WTC11 (cell line): ENCODE data around the gene GCSAML. TPM values are rescaled to one million over a fixed set of nuclear protein-coding genes. Genes with fewer than 3 reads are reported as not detected.

Experiments
- ATAC-seq: fragments of 200-7000 bp; cut with Tn5 transposase; 2 replicates; pipeline ENCODE4 v1.10.0; 2021; ENCODE audit warnings: mild to moderate bottlenecking, moderate library complexity
- CTCF ChIA-PET: fragments of 300-600 bp; sonication (Branson Sonifier 250); formaldehyde crosslinking; loops from one replicate; lab custom pipeline; 2021; ENCODE audit warnings: antibody characterized with exemption; lab: Charles Lee
- POLR2A ChIA-PET: fragments of 350-600 bp; sonication (Branson Sonifier 250); formaldehyde crosslinking; loops from one replicate; lab custom pipeline; 2021; ENCODE audit warnings: antibody characterized with exemption; lab: Charles Lee
- DNase-seq: peaks from one replicate; pipeline ENCODE4 v3.0.0; 2021; ENCODE audit warnings: low spot score
- H3K27ac Mint-ChIP-seq: 2 replicates; pipeline ENCODE4 v1.8.0; 2021; ENCODE audit warnings: mixed read lengths
- H3K27me3 Mint-ChIP-seq: 2 replicates; pipeline ENCODE4 v1.8.0; 2021; ENCODE audit warnings: low read depth, mild to moderate bottlenecking, moderate library complexity, mixed read lengths
- H3K36me3 Mint-ChIP-seq: 2 replicates; pipeline ENCODE4 v1.8.0; 2021; ENCODE audit warnings: mixed read lengths
- H3K4me1 Mint-ChIP-seq: 2 replicates; pipeline ENCODE4 v1.8.0; 2022; ENCODE audit warnings: mixed read lengths
- H3K4me3 Mint-ChIP-seq: 2 replicates; pipeline ENCODE4 v1.8.0; 2021; ENCODE audit warnings: mild to moderate bottlenecking, moderate library complexity, mixed read lengths
- H3K9me3 Mint-ChIP-seq: 2 replicates; pipeline ENCODE4 v1.8.0; 2021; ENCODE audit warnings: mixed read lengths
- CREB1 ChIP-seq: sonication (generic); formaldehyde crosslinking; IDR thresholded peaks from 2 replicates; pipeline ENCODE4 v1.8.0; 2023; ENCODE audit warnings: mild to moderate bottlenecking, missing genetic modification reagents
- FOXK1 ChIP-seq: sonication (generic); formaldehyde crosslinking; IDR thresholded peaks from 2 replicates; pipeline ENCODE4 v1.8.0; 2022; ENCODE audit warnings: mild to moderate bottlenecking, moderate library complexity, missing genetic modification reagents
- GRHL2 ChIP-seq: fragments of 250-450 bp; sonication (Bioruptor Pico); IDR thresholded peaks from 2 replicates; pipeline ENCODE4 v1.8.0; 2022; ENCODE audit warnings: mild to moderate bottlenecking, moderate library complexity; ENCODE audit not compliant: insufficient replicate concordance, severe bottlenecking
- MYBL2 ChIP-seq: sonication (generic); formaldehyde crosslinking; IDR thresholded peaks from 2 replicates; pipeline ENCODE4 v1.8.1; 2023; ENCODE audit warnings: mild to moderate bottlenecking, moderate library complexity, missing genetic modification reagents
- NR1H2 ChIP-seq: sonication (generic); formaldehyde crosslinking; IDR thresholded peaks from 2 replicates; pipeline ENCODE4 v1.9.0; 2021; ENCODE audit warnings: mild to moderate bottlenecking, moderate library complexity, missing genetic modification reagents
- RORB ChIP-seq: fragments of 250-450 bp; sonication (Bioruptor Pico); IDR thresholded peaks from 2 replicates; pipeline ENCODE4 v1.9.0; 2021; ENCODE audit warnings: mild to moderate bottlenecking
- TEAD1 ChIP-seq: sonication (generic); formaldehyde crosslinking; IDR thresholded peaks from 2 replicates; pipeline ENCODE4 v1.8.0; 2022; ENCODE audit warnings: mild to moderate bottlenecking, missing genetic modification reagents
- TP53 ChIP-seq: sonication (generic); formaldehyde crosslinking; IDR thresholded peaks from 2 replicates; pipeline ENCODE4 v1.8.1; 2023; ENCODE audit warnings: mild to moderate bottlenecking, missing genetic modification reagents
- ZNF232 ChIP-seq: sonication (generic); formaldehyde crosslinking; IDR thresholded peaks from 2 replicates; pipeline ENCODE4 v1.8.0; 2022; ENCODE audit warnings: mild to moderate bottlenecking, missing genetic modification reagents
- total RNA-seq: library from RNA; stranded (reverse); gene quantifications from 3 replicates; pipeline ENCODE4 v1.2.3, GENCODE V29; 2021
- TF ChIP-seq, protein P1 (sequence below): sonication (generic); formaldehyde crosslinking; IDR thresholded peaks from 2 replicates; pipeline ENCODE4 v1.8.0; 2022; ENCODE audit warnings: mild to moderate bottlenecking, missing genetic modification reagents
- TF ChIP-seq, protein P2 (sequence below): sonication (generic); formaldehyde crosslinking; IDR thresholded peaks from 2 replicates; pipeline ENCODE4 v1.8.1; 2022; ENCODE audit warnings: mild to moderate bottlenecking, moderate library complexity, missing genetic modification reagents
- TF ChIP-seq, protein P3 (sequence below): fragments of 250-450 bp; sonication (Bioruptor Pico); IDR thresholded peaks from 2 replicates; pipeline ENCODE4 v1.9.0; 2021; ENCODE audit warnings: moderate library complexity, mild to moderate bottlenecking, inconsistent platforms, borderline replicate concordance
- TF ChIP-seq, protein P4 (sequence below): sonication (generic); formaldehyde crosslinking; conservative IDR thresholded peaks from 2 replicates; pipeline ENCODE4 v1.8.1; 2022; ENCODE audit warnings: mild to moderate bottlenecking, missing genetic modification reagents
- TF ChIP-seq, protein P5 (sequence below): sonication (generic); formaldehyde crosslinking; IDR thresholded peaks from 2 replicates; pipeline ENCODE4 v1.8.0; 2022; ENCODE audit warnings: mild to moderate bottlenecking, missing genetic modification reagents
- TF ChIP-seq, protein P6 (sequence below): fragments of 200-600 bp; IDR thresholded peaks from 2 replicates; pipeline ENCODE4 v1.8.0; 2022; ENCODE audit warnings: antibody characterized with exemption

Gene GCSAML
- total RNA-seq, 1 experiment from 2014 or later = not detected

DNA sequence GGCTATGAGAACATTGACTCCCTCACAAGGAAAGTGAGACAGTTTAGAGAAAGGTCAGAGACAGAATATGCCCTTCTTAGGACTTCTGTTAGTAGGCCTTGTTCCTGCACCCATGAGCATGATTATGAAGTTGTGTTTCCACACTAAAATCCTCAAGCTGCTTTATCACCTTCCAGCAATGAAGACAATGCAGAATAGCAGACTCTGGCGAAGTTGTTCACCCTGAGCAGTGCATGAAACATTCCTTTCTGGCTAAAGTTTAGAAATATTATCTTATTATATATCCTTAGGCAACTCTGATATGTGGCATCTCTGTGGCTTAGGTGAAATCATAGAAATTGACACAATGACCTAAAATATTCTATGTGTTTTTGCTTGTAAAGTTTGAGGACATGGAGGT, 25.3 kb downstream of the GCSAML start (continued):
- TF ChIP-seq, protein P1, sequence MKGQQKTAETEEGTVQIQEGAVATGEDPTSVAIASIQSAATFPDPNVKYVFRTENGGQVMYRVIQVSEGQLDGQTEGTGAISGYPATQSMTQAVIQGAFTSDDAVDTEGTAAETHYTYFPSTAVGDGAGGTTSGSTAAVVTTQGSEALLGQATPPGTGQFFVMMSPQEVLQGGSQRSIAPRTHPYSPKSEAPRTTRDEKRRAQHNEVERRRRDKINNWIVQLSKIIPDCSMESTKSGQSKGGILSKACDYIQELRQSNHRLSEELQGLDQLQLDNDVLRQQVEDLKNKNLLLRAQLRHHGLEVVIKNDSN (CRISPR knock-in tag) = no peak
- no peak for TF ChIP-seq TP53 (CRISPR knock-in tag)
- TF ChIP-seq, all 79 proteins: peak for 0

DNA sequence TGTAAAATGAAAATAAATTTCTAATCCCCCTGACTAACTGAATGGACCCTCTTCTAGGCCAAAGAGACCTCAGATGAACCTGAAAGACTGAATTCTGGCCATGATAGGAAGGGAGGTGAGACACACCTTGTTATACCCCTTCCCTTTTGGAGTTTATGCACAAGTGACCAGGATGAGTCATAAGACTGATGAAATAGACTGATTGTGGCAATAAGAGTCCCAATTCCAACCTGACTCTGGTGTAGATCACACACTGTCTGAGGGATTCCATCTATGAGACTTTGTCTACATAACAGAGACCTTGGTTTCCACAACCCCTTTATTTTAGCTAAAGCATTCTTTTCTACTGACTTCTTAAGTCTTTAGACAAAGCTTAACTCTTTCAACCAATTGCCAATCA, 25.7 kb downstream of the GCSAML start:
- ATAC-seq (no peak), DNase-seq (no peak)
- no peaks in the 10 kb centered on the region for H3K36me3 Mint-ChIP-seq
- CTCF ChIA-PET = no interaction called here
- no peak overlapping the region for H3K4me3 Mint-ChIP-seq
- H3K4me1 Mint-ChIP-seq = no peaks in the 10 kb centered on the region; the same call in 1 of the 2 replicates
- no peaks in the 10 kb centered on the region; the same call in 1 of the 2 replicates for H3K27me3 Mint-ChIP-seq
- TF ChIP-seq, protein P2, sequence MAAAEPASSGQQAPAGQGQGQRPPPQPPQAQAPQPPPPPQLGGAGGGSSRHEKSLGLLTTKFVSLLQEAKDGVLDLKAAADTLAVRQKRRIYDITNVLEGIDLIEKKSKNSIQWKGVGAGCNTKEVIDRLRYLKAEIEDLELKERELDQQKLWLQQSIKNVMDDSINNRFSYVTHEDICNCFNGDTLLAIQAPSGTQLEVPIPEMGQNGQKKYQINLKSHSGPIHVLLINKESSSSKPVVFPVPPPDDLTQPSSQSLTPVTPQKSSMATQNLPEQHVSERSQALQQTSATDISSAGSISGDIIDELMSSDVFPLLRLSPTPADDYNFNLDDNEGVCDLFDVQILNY (CRISPR knock-in tag) = no peak
- no peak for TF ChIP-seq ZNF232 (CRISPR knock-in tag)
- TF ChIP-seq, protein P3, sequence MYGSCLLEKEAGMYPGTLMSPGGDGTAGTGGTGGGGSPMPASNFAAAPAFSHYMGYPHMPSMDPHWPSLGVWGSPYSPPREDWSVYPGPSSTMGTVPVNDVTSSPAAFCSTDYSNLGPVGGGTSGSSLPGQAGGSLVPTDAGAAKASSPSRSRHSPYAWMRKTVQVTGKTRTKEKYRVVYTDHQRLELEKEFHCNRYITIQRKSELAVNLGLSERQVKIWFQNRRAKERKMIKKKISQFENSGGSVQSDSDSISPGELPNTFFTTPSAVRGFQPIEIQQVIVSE = no peak
- no peak for TF ChIP-seq NR1H2 (CRISPR knock-in tag)
- no peak for TF ChIP-seq FOXK1 (CRISPR knock-in tag)
- no peak for TF ChIP-seq TEAD1 (CRISPR knock-in tag)
- TF ChIP-seq CREB1 (CRISPR knock-in tag) = no peak
- no peak for TF ChIP-seq GRHL2 (CRISPR knock-in tag)
- TF ChIP-seq MYBL2 = no peak
- TF ChIP-seq, protein P1 (CRISPR knock-in tag) = no peak
- TF ChIP-seq, protein P4, sequence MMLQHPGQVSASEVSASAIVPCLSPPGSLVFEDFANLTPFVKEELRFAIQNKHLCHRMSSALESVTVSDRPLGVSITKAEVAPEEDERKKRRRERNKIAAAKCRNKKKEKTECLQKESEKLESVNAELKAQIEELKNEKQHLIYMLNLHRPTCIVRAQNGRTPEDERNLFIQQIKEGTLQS (CRISPR knock-in tag) = no peak
- no peak for TF ChIP-seq RORB
- TF ChIP-seq, protein P5, sequence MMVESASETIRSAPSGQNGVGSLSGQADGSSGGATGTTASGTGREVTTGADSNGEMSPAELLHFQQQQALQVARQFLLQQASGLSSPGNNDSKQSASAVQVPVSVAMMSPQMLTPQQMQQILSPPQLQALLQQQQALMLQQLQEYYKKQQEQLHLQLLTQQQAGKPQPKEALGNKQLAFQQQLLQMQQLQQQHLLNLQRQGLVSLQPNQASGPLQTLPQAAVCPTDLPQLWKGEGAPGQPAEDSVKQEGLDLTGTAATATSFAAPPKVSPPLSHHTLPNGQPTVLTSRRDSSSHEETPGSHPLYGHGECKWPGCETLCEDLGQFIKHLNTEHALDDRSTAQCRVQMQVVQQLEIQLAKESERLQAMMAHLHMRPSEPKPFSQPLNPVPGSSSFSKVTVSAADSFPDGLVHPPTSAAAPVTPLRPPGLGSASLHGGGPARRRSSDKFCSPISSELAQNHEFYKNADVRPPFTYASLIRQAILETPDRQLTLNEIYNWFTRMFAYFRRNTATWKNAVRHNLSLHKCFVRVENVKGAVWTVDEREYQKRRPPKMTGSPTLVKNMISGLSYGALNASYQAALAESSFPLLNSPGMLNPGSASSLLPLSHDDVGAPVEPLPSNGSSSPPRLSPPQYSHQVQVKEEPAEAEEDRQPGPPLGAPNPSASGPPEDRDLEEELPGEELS (CRISPR knock-in tag) = no peak
- H3K27ac Mint-ChIP-seq = no peak overlapping the region
- H3K9me3 Mint-ChIP-seq = peaks cover 24% of the 10 kb centered on the region
- POLR2A ChIA-PET = no interaction called here

DNA sequence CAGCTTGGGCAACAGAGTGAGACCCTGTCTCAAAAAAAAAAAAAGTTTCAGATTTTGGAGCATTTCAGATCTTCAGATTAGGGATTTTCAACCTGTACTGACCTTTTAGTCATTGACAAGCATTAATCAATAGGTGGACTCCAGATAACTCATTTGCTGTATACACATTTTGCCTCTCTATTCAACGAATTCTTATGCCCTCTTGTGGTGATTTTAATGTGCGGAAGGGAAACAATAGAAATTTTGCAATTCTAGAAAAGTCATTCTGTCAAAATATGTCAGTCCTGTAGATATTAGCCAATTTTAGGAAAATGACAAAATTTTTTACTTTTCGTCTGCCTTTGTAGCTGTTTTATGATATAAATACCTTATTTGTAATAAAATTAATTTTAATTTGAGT, 27.6 kb downstream of the GCSAML start:
- Mint-ChIP-seq H3K4me3 (no peak overlapping the region), H3K27me3 (no peaks in the 10 kb centered on the region; the same call in 1 of the 2 replicates), H3K36me3 (no peaks in the 10 kb centered on the region), H3K27ac (no peak overlapping the region), H3K4me1 (no peaks in the 10 kb centered on the region; the same call in 1 of the 2 replicates), H3K9me3 (peaks cover 8% of the 10 kb centered on the region)
- ChIA-PET CTCF (interaction anchor here (1.0 kb wide), 2 partner anchors 11 to 45 kb away, joined by 3 read pairs; partner anchors contain the start of gene OR2G2), POLR2A (no interaction called here)
- TF ChIP-seq, protein P6, sequence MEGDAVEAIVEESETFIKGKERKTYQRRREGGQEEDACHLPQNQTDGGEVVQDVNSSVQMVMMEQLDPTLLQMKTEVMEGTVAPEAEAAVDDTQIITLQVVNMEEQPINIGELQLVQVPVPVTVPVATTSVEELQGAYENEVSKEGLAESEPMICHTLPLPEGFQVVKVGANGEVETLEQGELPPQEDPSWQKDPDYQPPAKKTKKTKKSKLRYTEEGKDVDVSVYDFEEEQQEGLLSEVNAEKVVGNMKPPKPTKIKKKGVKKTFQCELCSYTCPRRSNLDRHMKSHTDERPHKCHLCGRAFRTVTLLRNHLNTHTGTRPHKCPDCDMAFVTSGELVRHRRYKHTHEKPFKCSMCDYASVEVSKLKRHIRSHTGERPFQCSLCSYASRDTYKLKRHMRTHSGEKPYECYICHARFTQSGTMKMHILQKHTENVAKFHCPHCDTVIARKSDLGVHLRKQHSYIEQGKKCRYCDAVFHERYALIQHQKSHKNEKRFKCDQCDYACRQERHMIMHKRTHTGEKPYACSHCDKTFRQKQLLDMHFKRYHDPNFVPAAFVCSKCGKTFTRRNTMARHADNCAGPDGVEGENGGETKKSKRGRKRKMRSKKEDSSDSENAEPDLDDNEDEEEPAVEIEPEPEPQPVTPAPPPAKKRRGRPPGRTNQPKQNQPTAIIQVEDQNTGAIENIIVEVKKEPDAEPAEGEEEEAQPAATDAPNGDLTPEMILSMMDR = peak; percentile 19; the same call in 1 of the 2 replicates
- no peak for TF ChIP-seq TP53 (CRISPR knock-in tag)
- DNase-seq = no peak
- no peak; the same call in 1 of the 2 replicates for ATAC-seq
